Psoas muscle (tissue), 8 donors: ENCODE measurements around the gene SPEN. TPM values are rescaled to one million over a fixed set of nuclear protein-coding genes. Genes with fewer than 3 reads are reported as not detected.

Experiments
- ATAC-seq, 4 donors: fragments of 200-7000 bp; cut with Tn5 transposase; one replicate each; pipeline ENCODE4 v1.9.1; 2020; ENCODE audit warnings: moderate library complexity in 3 of 4, mild to moderate bottlenecking in 2 of 4
- DNase-seq, 2 donors: peaks; one replicate each; pipeline ENCODE4 v3.0.0-alpha.2; 2020
- H3K27ac ChIP-seq: fragments of 200-600 bp; one replicate; pipeline ENCODE4 v1.8.0; 2022
- H3K27me3 ChIP-seq, 3 donors: fragments of 200-600 bp in 1 of 3; one replicate each; pipeline versions ENCODE4 v1.6.1 to v1.8.0; 2013 to 2022; ENCODE audit warnings: low read length in 2 of 3, mild to moderate bottlenecking in 2 of 3, moderate library complexity in 1 of 3; ENCODE audit not compliant: insufficient read depth in 3 of 3
- H3K36me3 ChIP-seq, 2 donors: fragments of 200-600 bp in 1 of 2; one replicate each; pipeline versions ENCODE4 v1.6.1 to v1.8.0; 2013 to 2022; ENCODE audit warnings: low read depth in 1 of 2, mild to moderate bottlenecking in 1 of 2, moderate library complexity in 1 of 2; ENCODE audit not compliant: insufficient read depth in 1 of 2
- H3K4me1 ChIP-seq: fragments of 200-600 bp; one replicate; pipeline ENCODE4 v1.8.0; 2022
- H3K4me3 ChIP-seq: fragments of 200-600 bp; one replicate; pipeline ENCODE4 v1.8.0; 2022; ENCODE audit warnings: mild to moderate bottlenecking
- H3K9me3 ChIP-seq: fragments of 200-600 bp; one replicate; pipeline ENCODE4 v1.8.0; 2022
- WGBS, 3 donors: extraction: QIAGEN DNeasy Blood & Tissue Kit; methylation state at CpG; one replicate each; pipeline versions ENCODE4 v1.1.6 to v1.1.7; 2013; 5-methylcytosine and 5-hydroxymethylcytosine counted together
- intact Hi-C, 2 donors: fragments of 100-400 bp; cut with DNase I; formaldehyde crosslinking; loops; one replicate each; pipeline versions ENCODE4 v1.11.0 to v1.14.2; 2022
- polyA plus RNA-seq, 3 donors: library from polyadenylated mRNA; stranded (reverse); fragments of 200-250 nt; gene quantifications; one replicate each; pipeline ENCODE4 v1.2.3, GENCODE V29; 2013
- total RNA-seq, 4 donors: library from RNA; stranded (reverse); fragmentation: NEBNext Ultra II Directional in 2 of 4; extraction: Animal tissue kit (Norgen Biotek cat#: 25700) in 2 of 4; gene quantifications; one replicate each; pipeline versions ENCODE4 v1.2.1 to v1.2.4, GENCODE V29; 2021 to 2023
- TF ChIP-seq, protein P1 (sequence below): fragments of 200-600 bp; IDR thresholded peaks from one replicate; pipeline ENCODE4 v1.8.0; 2022; ENCODE audit warnings: antibody characterized with exemption
- donor health status: healthy with polysubstance abuse.
- donor health status: DM: no; HTN: no; CAD: no; lungs with moderate emphysema.
- donor health status: Bipolar disorder and iron deficiency.
- donor health status: healthy.
- donor health status: DM: yes; HTN: yes; CAD: no.
- donor health status: DM: no; HTN: no; CAD: no.
- donor health status: DM: no; HTN: no; CAD: no.
- donor health status: DM: yes; HTN: yes; CAD: no.

Gene SPEN
- total and polyA plus RNA-seq, 7 donors, result 10.2 to 46.5 (median 38.3) TPM

- Histone ChIP-seq H3K27me3 (no peaks in the 10 kb centered on the region), H3K9me3 (no peaks in the 10 kb centered on the region), H3K4me1 (peaks cover 64% of the 10 kb centered on the region), H3K36me3 (no peaks in the 10 kb centered on the region), H3K4me3 (no peak overlapping the region), H3K27ac (peak overlapping the region; percentile 5)
- intact Hi-C loops, result no loop called here
- WGBS, 3 donors, result 90 to 91% (median 91%) methylated on average over 5 of the region's 5 CpGs
- DNase-seq (no peak), ATAC-seq (no peak)
- TF ChIP-seq, protein P1, sequence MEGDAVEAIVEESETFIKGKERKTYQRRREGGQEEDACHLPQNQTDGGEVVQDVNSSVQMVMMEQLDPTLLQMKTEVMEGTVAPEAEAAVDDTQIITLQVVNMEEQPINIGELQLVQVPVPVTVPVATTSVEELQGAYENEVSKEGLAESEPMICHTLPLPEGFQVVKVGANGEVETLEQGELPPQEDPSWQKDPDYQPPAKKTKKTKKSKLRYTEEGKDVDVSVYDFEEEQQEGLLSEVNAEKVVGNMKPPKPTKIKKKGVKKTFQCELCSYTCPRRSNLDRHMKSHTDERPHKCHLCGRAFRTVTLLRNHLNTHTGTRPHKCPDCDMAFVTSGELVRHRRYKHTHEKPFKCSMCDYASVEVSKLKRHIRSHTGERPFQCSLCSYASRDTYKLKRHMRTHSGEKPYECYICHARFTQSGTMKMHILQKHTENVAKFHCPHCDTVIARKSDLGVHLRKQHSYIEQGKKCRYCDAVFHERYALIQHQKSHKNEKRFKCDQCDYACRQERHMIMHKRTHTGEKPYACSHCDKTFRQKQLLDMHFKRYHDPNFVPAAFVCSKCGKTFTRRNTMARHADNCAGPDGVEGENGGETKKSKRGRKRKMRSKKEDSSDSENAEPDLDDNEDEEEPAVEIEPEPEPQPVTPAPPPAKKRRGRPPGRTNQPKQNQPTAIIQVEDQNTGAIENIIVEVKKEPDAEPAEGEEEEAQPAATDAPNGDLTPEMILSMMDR, result no peak
These were observed 9.4 kb downstream of the SPEN start for GRCh38 chr1:15856888-15857287.

DNA sequence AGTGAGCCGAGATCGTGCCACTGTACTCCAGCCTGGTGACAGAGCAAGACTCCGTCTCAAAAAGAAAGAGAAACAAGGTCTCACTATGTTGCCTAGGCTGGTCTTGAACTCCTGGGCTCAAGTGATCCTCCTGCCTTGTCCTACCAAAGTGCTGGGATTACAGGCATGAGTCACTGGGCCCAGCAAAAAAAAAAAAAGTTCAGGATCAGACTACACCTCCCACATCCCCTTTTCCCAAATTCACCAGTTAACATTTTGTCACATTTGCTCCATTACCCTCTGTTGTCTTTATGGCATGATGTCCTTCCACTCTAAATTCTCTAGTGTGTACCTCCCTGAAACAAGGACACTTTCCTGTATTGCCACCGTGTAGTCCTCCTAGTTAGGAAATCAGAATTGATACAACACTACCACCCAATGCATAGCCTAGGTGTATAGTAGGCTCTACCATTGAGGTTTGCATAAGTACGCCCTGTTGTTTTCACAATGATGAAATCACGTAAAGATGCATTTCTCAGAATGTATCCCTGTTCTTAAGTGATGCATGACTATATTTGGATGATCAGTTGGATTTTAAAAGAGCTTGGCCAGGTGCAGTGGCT is 10.7 kb downstream of the SPEN start:
- ATAC-seq (peak in 2 of 4 donors; percentile 14 to 18), DNase-seq (no peak)
- Histone ChIP-seq H3K9me3 (no peaks in the 10 kb centered on the region), H3K4me3 (no peak overlapping the region), H3K27ac (peak overlapping the region; percentile 10), H3K36me3 (no peaks in the 10 kb centered on the region), H3K4me1 (peaks cover 55% of the 10 kb centered on the region), H3K27me3 (no peaks in the 10 kb centered on the region)
- WGBS, 3 donors, result 81 to 90% (median 84%) methylated on average over 6 of the region's 6 CpGs
- intact Hi-C loops, result no loop called here
- TF ChIP-seq, protein P1, result no peak

DNA sequence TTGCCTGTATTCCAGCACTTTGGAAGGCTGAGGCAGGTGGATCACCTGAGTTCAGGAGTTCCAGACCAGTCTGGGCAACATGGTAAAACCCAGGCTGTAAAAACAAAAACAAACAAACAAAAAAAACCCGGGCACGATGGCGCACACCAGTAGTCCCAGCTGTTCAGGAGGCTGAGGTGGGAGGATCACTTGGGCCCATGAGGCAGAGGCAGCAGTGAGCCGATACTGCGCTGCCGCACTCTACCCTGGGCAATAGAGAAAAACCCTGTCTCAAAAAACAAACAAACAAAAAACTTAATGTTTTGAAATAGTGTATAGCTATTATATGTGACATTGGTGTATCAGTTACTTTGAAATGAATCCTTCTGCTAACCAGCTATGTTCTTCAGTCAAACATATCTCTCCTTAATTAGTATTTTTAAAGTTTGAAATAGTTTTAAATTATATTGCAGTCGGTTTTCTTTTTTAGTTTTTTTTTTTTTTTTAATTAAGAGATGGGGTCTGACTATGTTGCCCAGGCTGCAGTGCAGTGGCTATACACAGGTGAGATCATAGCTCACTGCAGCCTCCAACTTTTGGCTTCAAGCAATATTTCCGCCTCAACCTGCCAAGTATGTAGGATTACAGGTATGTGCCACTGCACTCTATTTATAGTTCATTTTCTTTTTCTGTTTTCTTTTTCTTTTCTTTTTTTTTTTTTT is 11.3 kb downstream of the SPEN start:
- TF ChIP-seq, protein P1, result no peak
- no peaks in the 10 kb centered on the region for H3K9me3 ChIP-seq
- intact Hi-C loops, result no loop called here
- no peak for DNase-seq
- H3K4me3 ChIP-seq, result no peak overlapping the region
- ATAC-seq, result no peak
- H3K4me1 ChIP-seq, result peaks cover 49% of the 10 kb centered on the region
- H3K36me3 ChIP-seq, result no peaks in the 10 kb centered on the region
- no peaks in the 10 kb centered on the region for H3K27me3 ChIP-seq
- H3K27ac ChIP-seq, result no peak overlapping the region
- WGBS, 3 donors, result 87 to 94% (median 88%) methylated on average over 8 of the region's 8 CpGs

GRCh38 chr1:15863156-15863901 is 15.8 kb downstream of the SPEN start:
- Histone ChIP-seq H3K27ac (no peak overlapping the region), H3K4me3 (no peak overlapping the region), H3K27me3 (no peaks in the 10 kb centered on the region), H3K36me3 (no peaks in the 10 kb centered on the region), H3K4me1 (peaks cover 26% of the 10 kb centered on the region), H3K9me3 (no peaks in the 10 kb centered on the region)
- intact Hi-C loops, result no loop called here
- ATAC-seq (no peak), DNase-seq (no peak)
- WGBS, 3 donors, result 58 to 68% (median 59%) methylated on average over 2 of the region's 2 CpGs
- TF ChIP-seq, protein P1, result no peak
